ENCODE results near the gene IFI35.
A peak's percentile ranks its signal among the peaks of the same experiment; 100 is the strongest.
"Not testable (repeated sequence)": the region's sequence is repeated elsewhere in the genome, so short reads cannot be mapped to it uniquely, and the experiment has no call there.

Gene IFI35

GRCh38 chr17:43006639-43007551 lies at the start of gene IFI35:
TSS of gene IFI35 (plus strand) at chr17:43006784. CDS start at chr17:43006948, 164 bp downstream.
- peak; percentile 72 to 79 for DNase-seq (ENCODE audit: low read depth in 2 of 2)

- peak; percentile 74 to 79 for DNase-seq (ENCODE audit: low read depth in 2 of 2)
Observed at GRCh38 chr17:42964161-42964932, 42.2 kb upstream of the IFI35 start, which contains the start of gene AARSD1. TSS of gene AARSD1 (minus strand) at chr17:42964454. CDS start at chr17:42964440, 14 bp downstream.

DNA sequence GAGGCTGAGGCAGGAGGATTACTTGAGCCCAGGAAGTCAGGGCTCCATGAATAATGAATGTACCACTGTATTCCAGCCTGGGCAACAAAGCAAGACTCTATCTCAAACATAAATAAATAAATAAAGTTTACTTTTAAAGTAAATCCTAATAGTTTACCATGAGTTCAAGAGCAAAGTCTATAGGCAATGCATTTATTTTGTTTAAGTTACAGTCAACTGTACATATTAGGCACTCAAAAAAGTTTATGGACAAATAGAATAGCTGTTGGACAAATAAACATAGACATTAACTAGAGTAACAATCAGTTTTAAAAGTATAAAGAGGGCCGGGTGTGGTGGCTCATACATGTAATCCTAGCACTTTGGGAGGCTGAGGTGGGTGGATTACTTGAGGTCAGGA lies 38.7 kb upstream of the IFI35 start:
- no peak for DNase-seq (ENCODE audit: low read depth in 2 of 2)

DNA sequence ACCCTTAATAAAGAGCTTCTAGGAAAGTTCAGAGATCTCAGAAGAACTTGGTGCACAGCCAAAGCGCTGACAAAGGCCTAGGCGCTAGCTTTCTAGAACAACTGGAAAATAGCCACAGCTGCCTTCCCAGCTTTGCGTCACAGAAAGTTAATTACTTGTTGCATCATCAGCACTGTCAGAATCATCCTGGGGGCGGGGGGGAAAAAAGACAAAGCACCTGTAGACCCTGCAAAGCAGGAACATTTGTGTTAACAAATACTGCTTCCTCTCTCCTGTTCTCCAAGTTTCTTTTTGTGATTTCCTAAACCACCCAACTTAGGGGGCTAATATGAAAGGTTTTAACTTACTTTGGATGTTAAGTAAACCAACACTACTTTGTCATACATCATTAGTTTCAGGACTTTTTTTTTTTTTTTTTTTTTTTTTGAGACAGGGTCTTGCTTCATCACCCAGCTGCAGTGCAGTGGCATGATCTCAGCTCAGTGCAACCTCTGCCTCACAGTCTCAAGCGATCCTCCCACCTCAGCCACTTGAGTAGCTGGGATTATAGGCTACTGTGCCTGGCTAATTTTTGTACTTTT lies 37.5 kb upstream of the IFI35 start:
- DNase-seq (ENCODE audit: low read depth in 2 of 2): no peak

DNA sequence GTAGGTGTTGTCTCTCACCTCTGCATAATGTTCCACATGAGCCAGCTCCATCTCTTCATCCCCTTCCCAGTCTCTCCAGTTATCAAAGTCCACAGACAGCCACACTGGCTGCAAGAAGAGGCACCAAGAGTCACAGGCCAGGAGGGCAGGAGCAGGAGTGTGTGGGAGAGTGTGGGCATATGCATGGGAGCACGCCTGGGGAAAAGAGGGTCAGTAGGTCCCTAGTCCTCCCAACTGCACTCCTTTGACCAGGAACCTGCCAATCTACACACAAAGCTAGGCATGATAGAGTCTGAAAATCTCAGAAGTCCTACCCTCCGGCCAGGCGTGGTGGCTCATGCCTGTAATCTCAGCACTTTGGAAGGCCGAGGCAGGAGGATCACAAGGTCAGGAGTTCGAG lies 35.0 kb upstream of the IFI35 start:
- no peak for DNase-seq (ENCODE audit: low read depth in 2 of 2)

GRCh38 chr17:42973323-42973722 lies 33.3 kb upstream of the IFI35 start:
- DNase-seq (ENCODE audit: low read depth in 2 of 2): not testable (repeated sequence)

DNA sequence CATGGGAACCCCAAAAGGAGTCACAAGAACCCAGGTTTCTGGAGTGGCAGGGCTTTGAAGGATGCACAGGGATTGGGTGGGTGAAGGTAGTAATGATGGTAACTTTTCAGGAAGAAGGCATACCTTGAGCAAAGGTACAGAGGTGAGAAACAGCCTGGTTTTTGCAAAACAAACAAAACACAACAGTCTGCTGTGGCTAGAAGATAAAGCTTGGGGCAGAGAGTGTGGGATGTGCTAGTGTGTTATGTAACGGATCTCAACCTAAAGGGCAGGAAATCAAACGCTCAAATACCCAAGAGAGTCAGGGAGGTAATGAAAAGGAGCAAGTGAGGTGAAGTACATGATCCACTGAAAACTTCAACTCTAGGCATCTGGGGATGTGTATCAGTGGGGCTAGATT lies 31.3 kb upstream of the IFI35 start:
- DNase-seq (ENCODE audit: low read depth in 2 of 2): no peak

DNA sequence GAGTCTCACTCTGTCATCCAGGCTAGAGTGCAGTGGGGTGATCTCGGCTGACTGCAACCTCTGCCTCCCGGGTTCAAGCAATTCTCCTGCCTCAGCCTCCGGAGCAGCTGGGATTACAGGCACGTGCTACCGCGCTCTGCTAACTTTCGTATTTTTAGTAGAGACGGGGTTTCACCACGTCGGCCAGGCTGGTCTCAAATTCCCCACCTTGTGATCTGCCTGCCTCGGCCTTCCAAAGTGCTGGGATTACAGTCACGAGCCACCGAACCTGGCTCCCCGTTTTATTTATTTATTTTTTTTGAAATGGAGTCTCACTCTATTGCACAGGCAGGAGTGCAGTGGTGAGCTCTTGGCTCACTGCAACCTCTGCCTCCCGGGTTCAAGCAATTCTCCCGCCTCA lies 30.9 kb upstream of the IFI35 start:
- DNase-seq (ENCODE audit: low read depth in 2 of 2): not testable (repeated sequence)

GRCh38 chr17:42979511-42980273 lies 26.9 kb upstream of the IFI35 start, which contains the start of gene PTGES3L:
TSS of gene PTGES3L (minus strand) at chr17:42980080. CDS start at chr17:42980053, 27 bp downstream.
- no peak for DNase-seq (ENCODE audit: low read depth in 2 of 2)

DNA sequence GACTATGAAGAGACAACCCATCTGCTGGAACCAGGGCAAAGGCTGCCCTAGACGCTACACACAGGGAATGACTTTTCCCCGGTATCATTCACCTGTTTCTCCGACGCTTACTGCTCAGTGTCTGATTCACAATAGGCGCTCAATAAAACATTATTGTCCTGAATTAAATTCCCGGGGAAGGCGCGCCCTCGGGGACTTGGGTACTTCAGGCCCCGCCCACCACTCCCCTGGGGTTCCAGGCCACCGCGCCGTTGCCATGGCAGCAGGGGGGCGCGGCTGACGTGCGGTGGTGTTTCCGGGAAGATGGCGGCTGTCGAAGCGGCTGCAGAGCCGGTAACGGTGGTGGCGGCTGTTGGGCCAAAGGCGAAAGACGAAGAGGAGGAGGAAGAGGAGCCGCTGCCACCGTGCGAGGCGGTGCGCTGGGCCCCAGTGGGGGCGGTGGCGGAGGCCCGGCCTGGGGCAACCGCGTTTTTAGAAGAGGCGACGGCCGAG lies 26.3 kb upstream of the IFI35 start, which contains the start of gene RUNDC1:
Gene RUNDC1, plus strand, starts transcription at position 292 of the 492 bp plus-strand sequence. Its CDS starts 12 bp downstream, at position 304.
- peak; percentile 86 to 88 for DNase-seq (ENCODE audit: low read depth in 2 of 2)

- peak; percentile 21 to 43 for DNase-seq (ENCODE audit: low read depth in 2 of 2)
Observed at GRCh38 chr17:42980766-42981397, 25.7 kb upstream of the IFI35 start.

DNA sequence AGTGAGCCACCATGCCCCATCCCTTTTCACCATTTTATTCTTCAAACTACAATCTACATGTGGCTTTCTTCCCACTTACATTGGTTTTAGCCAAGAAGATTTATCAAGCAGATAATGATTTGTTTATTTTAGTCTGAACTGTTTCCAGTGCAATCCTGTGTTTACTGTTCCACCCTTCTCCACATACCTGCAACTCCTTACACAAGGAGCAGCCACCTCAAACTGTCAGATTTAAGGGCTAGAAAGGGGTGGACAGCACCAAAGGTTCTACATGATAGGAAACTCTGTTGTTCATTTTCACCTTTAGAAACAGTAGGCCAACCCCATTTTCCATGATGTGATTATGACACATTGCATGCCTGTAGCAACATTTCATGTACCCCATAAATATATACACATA lies 24.3 kb upstream of the IFI35 start:
- no peak for DNase-seq (ENCODE audit: low read depth in 2 of 2)

DNA sequence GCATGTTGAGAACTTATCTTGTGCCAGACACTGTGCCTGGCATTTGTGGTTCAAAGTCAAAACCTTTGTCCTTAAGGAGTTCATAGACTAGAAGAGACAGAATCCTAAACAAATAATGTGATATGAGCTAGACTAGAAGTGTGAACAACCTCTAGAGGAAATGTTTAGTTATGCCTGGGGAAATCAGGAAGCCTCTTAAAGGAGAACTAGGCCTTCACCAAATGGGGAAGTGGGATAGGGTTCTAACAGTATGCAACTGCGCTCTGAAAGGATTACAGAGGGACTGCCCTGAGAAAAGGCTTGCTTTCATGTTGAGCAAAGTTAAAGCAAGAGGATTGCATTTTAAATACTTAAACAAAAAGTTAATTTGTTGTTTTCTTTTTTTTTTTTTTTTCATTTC lies 21.4 kb upstream of the IFI35 start:
- DNase-seq (ENCODE audit: low read depth in 2 of 2): no peak

- DNase-seq (ENCODE audit: low read depth in 2 of 2): no peak
Observed at GRCh38 chr17:42989141-42989540, 17.4 kb upstream of the IFI35 start.

DNA sequence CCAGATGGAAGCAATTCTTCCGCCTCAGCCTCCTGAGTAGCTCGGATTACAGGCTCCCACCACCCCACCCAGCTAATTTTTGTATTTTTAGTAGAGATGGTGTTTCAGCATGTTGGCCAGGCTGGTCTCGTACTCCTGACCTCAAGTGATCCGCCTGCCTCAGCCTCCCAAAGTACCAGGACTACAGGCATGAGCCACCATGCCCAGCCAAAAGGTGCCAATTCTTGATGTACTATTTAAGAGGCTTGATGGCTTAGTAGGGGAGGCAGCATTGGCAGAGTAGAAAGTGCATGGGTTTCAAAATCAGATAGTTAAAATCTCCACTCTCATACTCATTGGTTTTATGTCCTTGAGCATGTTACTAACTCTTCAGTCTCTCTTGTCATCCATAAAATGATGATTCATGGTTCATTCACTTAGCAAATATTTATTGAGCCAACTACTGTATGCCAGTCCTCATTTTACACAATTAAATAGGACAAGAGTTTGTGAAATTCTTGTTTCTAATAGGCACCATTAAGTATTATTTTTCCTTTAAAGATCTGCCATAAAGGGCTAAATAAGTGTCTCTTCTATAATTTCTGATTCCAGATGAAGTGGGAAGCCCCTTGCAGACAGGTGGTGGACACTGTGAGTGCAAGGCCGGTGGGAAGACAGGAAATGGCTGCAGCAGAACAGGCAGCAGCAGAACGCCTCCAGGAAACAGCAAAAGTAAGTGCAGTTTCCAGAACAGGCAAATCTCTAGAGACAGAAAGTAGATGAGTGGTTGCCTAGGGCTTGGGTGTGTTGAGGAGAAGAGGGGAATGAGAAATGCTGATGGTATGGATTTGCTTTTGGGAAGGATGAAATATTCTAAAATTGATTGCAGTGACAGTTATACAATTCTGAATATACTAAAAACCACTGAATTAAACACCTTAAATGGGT lies 16.6 kb upstream of the IFI35 start:
- DNase-seq (ENCODE audit: low read depth in 2 of 2): no peak

DNA sequence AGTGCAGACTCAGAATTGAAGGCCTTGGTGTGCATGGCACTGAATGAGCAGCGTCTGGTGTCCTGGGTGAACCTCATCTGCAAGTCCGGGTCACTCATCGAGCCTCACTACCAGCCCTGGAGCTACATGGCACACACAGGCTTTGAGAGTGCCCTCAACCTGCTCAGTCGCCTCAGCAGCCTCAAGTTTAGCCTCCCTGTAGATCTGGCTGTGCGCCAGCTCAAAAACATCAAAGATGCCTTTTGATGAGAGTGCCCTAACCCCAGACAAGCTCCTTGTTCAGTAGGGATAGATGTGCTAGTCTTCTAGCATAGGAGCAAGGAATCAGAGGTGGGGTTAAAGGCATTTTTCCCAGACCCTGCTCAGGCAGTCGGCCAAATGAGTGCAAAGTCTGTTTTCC lies 15.1 kb upstream of the IFI35 start:
- DNase-seq (ENCODE audit: low read depth in 2 of 2): no peak

DNA sequence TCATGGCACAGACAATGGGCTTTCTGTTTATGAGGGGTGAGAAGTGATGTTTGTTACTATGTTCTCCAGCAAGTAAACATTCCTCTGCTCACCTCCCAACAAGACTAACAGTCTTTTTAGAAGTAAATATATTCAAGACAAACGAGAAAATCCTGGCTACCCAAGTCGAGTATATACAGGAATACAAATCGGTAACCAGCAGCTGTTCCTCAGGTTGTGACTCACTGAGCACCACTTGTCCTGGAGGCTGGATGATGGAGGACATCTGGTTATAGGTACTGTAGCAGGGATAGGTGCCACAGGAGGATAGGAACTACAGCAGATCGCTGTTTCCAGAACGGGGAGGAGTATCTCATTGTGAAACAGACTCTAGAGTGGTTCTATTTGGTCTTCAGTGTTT lies 13.7 kb upstream of the IFI35 start:
- no peak for DNase-seq (ENCODE audit: low read depth in 2 of 2)

- DNase-seq (ENCODE audit: low read depth in 2 of 2): not testable (repeated sequence)
Observed at GRCh38 chr17:42993913-42994312, 12.7 kb upstream of the IFI35 start.

DNA sequence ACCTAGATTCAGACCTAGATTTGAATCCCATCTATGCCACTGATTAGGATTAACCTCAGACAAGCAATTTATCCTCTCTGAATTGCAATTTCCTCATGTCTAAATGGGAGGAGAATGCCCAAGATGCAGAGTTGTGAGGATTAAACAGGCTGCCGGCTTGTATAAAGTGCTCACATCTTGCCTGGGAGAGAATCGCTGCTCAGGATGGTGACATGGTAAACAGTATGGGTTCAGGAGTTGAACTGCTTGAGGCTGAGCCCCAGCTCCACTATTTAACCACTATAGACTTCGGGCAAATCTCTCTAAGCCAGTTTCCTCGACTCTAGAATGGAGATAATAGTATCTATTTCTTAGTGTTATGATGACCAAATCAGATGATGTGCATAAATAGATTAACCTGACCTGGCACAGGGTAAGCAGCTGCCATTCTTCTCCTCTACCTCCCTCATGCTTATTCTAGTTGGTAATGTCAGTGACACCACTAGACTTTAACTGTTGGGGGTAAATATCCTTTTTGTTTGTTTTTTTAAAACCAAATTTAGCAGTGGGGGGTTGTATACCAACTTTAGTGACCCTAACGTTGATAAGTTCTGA lies 9.1 kb upstream of the IFI35 start:
- DNase-seq (ENCODE audit: low read depth in 2 of 2): no peak

Measured in activated CD8-positive, alpha-beta memory T cell treated with anti-CD3 and anti-CD28 coated beads for 4 hours (primary cell).